Caco-2 (cell line): ENCODE data around the gene CNOT8. TPM values are rescaled to one million over a fixed set of nuclear protein-coding genes. Genes with fewer than 3 reads are reported as not detected.
A peak's percentile ranks its signal among the peaks of the same experiment; 100 is the strongest.

ENCODE experiments used
- BruUV-seq: library from RNA; stranded (reverse); fragments of 400-500 nt; replicated peaks from 2 replicates; lab custom pipeline; 2021; lab: Mats Ljungman, UMichigan
- CTCF ChIA-PET: fragments of 300-600 bp; sonication (Branson Sonifier 250); formaldehyde crosslinking; loops from one replicate; lab custom pipeline; 2022; ENCODE audit warnings: antibody characterized with exemption; lab: Charles Lee
- POLR2A ChIA-PET: fragments of 300-600 bp; sonication (Branson Sonifier 250); formaldehyde crosslinking; loops from one replicate; lab custom pipeline; 2022; ENCODE audit warnings: antibody characterized with exemption; lab: Charles Lee
- DNase-seq, 2 experiments: peaks; one replicate each; pipeline versions ENCODE4 v3.0.0 to v3.0.0-alpha.2; 2020 to 2022
- H3K27me3 ChIP-seq: replicated peaks from 2 replicates; pipeline ENCODE4 v1.6.0; 2011; ENCODE audit warnings: low read length; ENCODE audit not compliant: control insufficient read depth, insufficient read depth
- H3K36me3 ChIP-seq: 2 replicates; pipeline ENCODE4 v1.5.1; 2011; ENCODE audit warnings: low read length; ENCODE audit not compliant: control insufficient read depth, insufficient read depth
- H3K4me1 ChIP-seq: fragments of 250-450 bp; sonication (Bioruptor Pico); 2 replicates; pipeline ENCODE4 v1.5.1; 2020; ENCODE audit warnings: mild to moderate bottlenecking
- H3K4me3 ChIP-seq: 2 replicates; pipeline ENCODE4 v1.5.1; 2011; ENCODE audit warnings: low read depth, mild to moderate bottlenecking, control low read depth, low read length
- H3K9me3 ChIP-seq: fragments of 250-450 bp; sonication (Bioruptor Pico); 2 replicates; pipeline ENCODE4 v1.5.1; 2020; ENCODE audit warnings: mild to moderate bottlenecking, moderate library complexity
- H3K27ac Mint-ChIP-seq: one replicate; pipeline ENCODE4 v1.8.0; 2022; ENCODE audit warnings: mixed read lengths; ENCODE audit not compliant: unreplicated experiment
- H3K27me3 Mint-ChIP-seq: one replicate; pipeline ENCODE4 v1.8.0; 2022; ENCODE audit warnings: mixed read lengths; ENCODE audit not compliant: insufficient read depth, unreplicated experiment
- H3K36me3 Mint-ChIP-seq: one replicate; pipeline ENCODE4 v1.8.0; 2022; ENCODE audit warnings: mild to moderate bottlenecking, mixed read lengths; ENCODE audit not compliant: insufficient read depth, unreplicated experiment
- H3K4me1 Mint-ChIP-seq: one replicate; pipeline ENCODE4 v1.8.0; 2022; ENCODE audit warnings: low read depth, mixed read lengths; ENCODE audit not compliant: unreplicated experiment
- H3K4me3 Mint-ChIP-seq: one replicate; pipeline ENCODE4 v1.8.0; 2022; ENCODE audit warnings: mild to moderate bottlenecking, moderate library complexity, mixed read lengths; ENCODE audit not compliant: unreplicated experiment
- H3K9me3 Mint-ChIP-seq: one replicate; pipeline ENCODE4 v1.8.0; 2022; ENCODE audit warnings: mixed read lengths; ENCODE audit not compliant: unreplicated experiment
- intact Hi-C: fragments of 100-400 bp; cut with micrococcal nuclease; formaldehyde crosslinking; loops from one replicate; pipeline ENCODE4 v1.10.0; 2022; ENCODE audit not compliant: unreplicated experiment
- total RNA-seq: library from RNA; stranded (reverse); gene quantifications from 2 replicates; pipeline ENCODE4 v1.2.3, GENCODE V29; 2022
- TF ChIP-seq, protein P1 (sequence below), 2 experiments: fragments of 200-600 bp in 1 of 2; IDR thresholded peaks; 1 replicate in 1 of 2; 2 replicates in 1 of 2; pipeline versions ENCODE4 v1.5.1 to v1.8.0; 2011 to 2022; ENCODE audit warnings: antibody characterized with exemption in 1 of 2, control low read depth in 1 of 2, inconsistent platforms in 1 of 2, low read depth in 1 of 2, low read length in 1 of 2, mild to moderate bottlenecking in 1 of 2, moderate library complexity in 1 of 2; ENCODE audit not compliant: insufficient read depth in 1 of 2, severe bottlenecking in 1 of 2, unreplicated experiment in 1 of 2

The CNOT8 gene
- total RNA-seq, 1 experiment from 2014 or later = 38.1 TPM

DNA sequence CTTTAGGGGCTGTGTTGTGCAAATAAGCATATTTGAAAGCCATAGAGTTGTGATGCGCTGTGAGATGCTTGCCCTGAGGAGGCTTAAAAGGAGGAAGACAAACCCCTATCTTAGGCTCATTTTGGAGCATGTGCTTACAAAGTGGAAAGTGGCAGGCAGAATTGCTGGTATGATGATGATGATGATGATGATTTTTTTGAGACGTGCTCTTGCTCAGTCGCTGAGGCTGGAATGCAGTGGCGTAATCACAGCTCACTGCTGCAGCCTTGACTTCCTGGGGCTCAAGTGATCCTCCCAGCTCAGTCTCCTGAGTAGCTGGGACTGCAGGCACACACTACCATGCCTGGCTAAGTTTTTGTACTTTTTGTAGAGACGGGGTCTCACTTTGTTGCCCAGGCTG, 1.7 kb downstream of the CNOT8 start:
- H3K4me1 ChIP-seq = peaks cover 7% of the 10 kb centered on the region
- Mint-ChIP-seq H3K36me3 (peaks cover 28% of the 10 kb centered on the region), H3K27me3 (no peaks in the 10 kb centered on the region), H3K27ac (peak overlapping the region; percentile 95), H3K4me1 (peaks cover 12% of the 10 kb centered on the region), H3K4me3 (peak overlapping the region; percentile 94), H3K9me3 (no peaks in the 10 kb centered on the region)
- no peaks in the 10 kb centered on the region for H3K9me3 ChIP-seq
- BruUV-seq = no TSS peak
- CTCF ChIA-PET = interaction anchor here (1.1 kb wide), 1 partner anchor 19 kb away, joined by 3 read pairs; no protein-coding TSS in a partner anchor
- POLR2A ChIA-PET = interaction anchor here (0.6 kb wide), 1 partner anchor 63 kb away, joined by 3 read pairs; no protein-coding TSS in a partner anchor
- H3K36me3 ChIP-seq = 0 out of 2 replicates have a peak, but pooled peaks cover 3% of the 10 kb centered on the region
- TF ChIP-seq, protein P1, sequence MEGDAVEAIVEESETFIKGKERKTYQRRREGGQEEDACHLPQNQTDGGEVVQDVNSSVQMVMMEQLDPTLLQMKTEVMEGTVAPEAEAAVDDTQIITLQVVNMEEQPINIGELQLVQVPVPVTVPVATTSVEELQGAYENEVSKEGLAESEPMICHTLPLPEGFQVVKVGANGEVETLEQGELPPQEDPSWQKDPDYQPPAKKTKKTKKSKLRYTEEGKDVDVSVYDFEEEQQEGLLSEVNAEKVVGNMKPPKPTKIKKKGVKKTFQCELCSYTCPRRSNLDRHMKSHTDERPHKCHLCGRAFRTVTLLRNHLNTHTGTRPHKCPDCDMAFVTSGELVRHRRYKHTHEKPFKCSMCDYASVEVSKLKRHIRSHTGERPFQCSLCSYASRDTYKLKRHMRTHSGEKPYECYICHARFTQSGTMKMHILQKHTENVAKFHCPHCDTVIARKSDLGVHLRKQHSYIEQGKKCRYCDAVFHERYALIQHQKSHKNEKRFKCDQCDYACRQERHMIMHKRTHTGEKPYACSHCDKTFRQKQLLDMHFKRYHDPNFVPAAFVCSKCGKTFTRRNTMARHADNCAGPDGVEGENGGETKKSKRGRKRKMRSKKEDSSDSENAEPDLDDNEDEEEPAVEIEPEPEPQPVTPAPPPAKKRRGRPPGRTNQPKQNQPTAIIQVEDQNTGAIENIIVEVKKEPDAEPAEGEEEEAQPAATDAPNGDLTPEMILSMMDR (IDR thresholded peaks at IDR 0.05; ENCODE audit: insufficient read depth in 1 of 2, low read depth in 1 of 2, low read length in 1 of 2, severe bottlenecking in 1 of 2, unreplicated experiment in 1 of 2) = no peak
- intact Hi-C loops = no loop called here
- H3K4me3 ChIP-seq = peak overlapping the region; percentile 51
- no peak for DNase-seq
- H3K27me3 ChIP-seq = no peaks in the 10 kb centered on the region

GRCh38 chr5:154860765-154861164, 2.3 kb downstream of the CNOT8 start:
- TF ChIP-seq, protein P1 (IDR thresholded peaks at IDR 0.05; ENCODE audit: insufficient read depth in 1 of 2, low read depth in 1 of 2, low read length in 1 of 2, severe bottlenecking in 1 of 2, unreplicated experiment in 1 of 2) = no peak
- intact Hi-C loops = no loop called here
- H3K27ac Mint-ChIP-seq = no peak overlapping the region
- no peak overlapping the region for H3K4me3 Mint-ChIP-seq
- peaks cover 12% of the 10 kb centered on the region for H3K4me1 Mint-ChIP-seq
- H3K27me3 ChIP-seq = no peaks in the 10 kb centered on the region
- ChIA-PET POLR2A (no interaction called here), CTCF (interaction anchor here (1.1 kb wide), 1 partner anchor 20 kb away, joined by 3 read pairs; no protein-coding TSS in a partner anchor)
- H3K4me1 ChIP-seq = peaks cover 7% of the 10 kb centered on the region
- peaks cover 35% of the 10 kb centered on the region for H3K36me3 Mint-ChIP-seq
- BruUV-seq = no TSS peak
- H3K9me3 Mint-ChIP-seq = no peaks in the 10 kb centered on the region
- H3K27me3 Mint-ChIP-seq = no peaks in the 10 kb centered on the region
- no peak for DNase-seq
- no peak overlapping the region for H3K4me3 ChIP-seq
- no peaks in the 10 kb centered on the region for H3K9me3 ChIP-seq
- H3K36me3 ChIP-seq = 0 out of 2 replicates have a peak, but pooled peaks cover 3% of the 10 kb centered on the region

DNA sequence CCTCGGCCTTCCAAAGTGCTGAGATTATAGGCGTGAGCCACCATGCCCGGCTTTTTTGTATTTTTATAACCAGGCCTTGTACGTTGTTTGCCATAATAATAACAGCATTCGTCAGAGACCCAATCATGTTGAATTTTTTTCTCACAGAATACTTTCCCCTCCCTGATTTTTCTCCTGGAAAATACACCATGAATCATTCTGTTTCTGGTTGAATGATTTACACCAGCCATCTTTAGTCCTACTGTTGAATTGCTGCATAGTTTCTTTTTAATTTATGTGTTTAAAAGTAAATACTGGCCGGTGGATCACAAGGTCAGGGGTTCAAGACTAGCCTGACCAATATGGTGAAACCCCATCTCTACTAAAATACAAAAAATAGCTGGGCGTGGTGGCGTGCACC, 3.5 kb downstream of the CNOT8 start:
- peaks cover 43% of the 10 kb centered on the region for H3K36me3 Mint-ChIP-seq

More for the DNA sequence above, 3.5 kb downstream of the CNOT8 start:
- Histone ChIP-seq H3K27me3 (no peaks in the 10 kb centered on the region), H3K36me3 (peaks cover 3% of the 10 kb centered on the region; the same call in 1 of the 2 replicates), H3K4me3 (no peak overlapping the region), H3K4me1 (peaks cover 7% of the 10 kb centered on the region), H3K9me3 (no peaks in the 10 kb centered on the region)
- BruUV-seq = no TSS peak
- Mint-ChIP-seq H3K4me1 (peaks cover 12% of the 10 kb centered on the region), H3K27ac (no peak overlapping the region), H3K9me3 (no peaks in the 10 kb centered on the region), H3K27me3 (no peaks in the 10 kb centered on the region), H3K4me3 (no peak overlapping the region)
- CTCF ChIA-PET = no interaction called here
- no peak for DNase-seq
- POLR2A ChIA-PET = no interaction called here
- intact Hi-C loops = no loop called here
- TF ChIP-seq, protein P1 (IDR thresholded peaks at IDR 0.05; ENCODE audit: insufficient read depth in 1 of 2, low read depth in 1 of 2, low read length in 1 of 2, severe bottlenecking in 1 of 2, unreplicated experiment in 1 of 2) = no peak
